ENCODE data around the gene FRMD5.

DNA sequence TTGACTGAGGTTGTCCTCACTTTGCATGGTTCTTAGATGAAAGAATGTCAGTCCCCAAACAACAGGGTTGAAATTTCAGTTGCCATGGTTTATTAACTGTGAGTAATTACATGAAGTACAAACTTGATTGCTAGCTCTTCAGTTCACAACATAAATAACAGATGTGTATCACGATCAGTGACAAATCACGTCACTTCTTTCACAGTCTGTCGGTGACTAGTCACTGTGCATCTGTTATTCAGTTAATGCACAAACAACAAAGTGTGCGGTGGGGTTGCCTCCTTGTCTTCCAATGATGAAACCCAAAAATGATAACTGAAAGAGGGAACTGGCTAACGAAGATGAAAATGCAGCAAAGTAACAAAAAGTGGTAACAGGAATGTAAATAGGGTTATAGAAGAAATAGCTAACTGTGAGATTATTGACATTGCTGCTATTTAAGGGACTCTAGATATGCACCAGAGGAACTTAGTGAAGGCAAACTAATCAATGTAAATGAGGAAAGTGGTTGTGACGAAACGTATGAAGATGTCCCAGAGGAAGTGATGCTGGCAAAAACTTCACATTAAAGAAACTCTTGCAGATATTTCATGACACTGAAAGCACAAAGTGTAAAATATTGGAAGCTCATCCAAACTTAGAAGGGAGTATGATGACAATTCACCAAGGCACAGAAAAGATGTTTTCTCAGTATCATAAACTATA lies 208.9 kb downstream of the FRMD5 start:
- TF ChIP-seq CTCF (IDR thresholded peaks at IDR 0.05; ENCODE audit: borderline replicate concordance, extremely low read depth, low read length, poor library complexity, severe bottlenecking), result no peak
- TF ChIP-seq EZH2 (IDR thresholded peaks at IDR 0.05; ENCODE audit: borderline replicate concordance, low read depth, low read length, severe bottlenecking), result no peak
